Amygdala (tissue), 56 donors: ENCODE results near the gene PPP1R13B.

Experiments used
- DNase-seq, 56 donors: peaks; one replicate each; lab custom pipeline; 2025; lab: John Stamatoyannopoulos, UW

Gene PPP1R13B

GRCh38 chr14:103705118-103705503 lies 142.3 kb downstream of the PPP1R13B start:
- no peak for DNase-seq

GRCh38 chr14:103704708-103705107 lies 142.7 kb downstream of the PPP1R13B start:
- DNase-seq: no peak

- no peak for DNase-seq
These were observed 143.7 kb downstream of the PPP1R13B start for GRCh38 chr14:103703433-103704385.

GRCh38 chr14:103702497-103703432 lies 144.6 kb downstream of the PPP1R13B start:
- DNase-seq: no peak

- no peak for DNase-seq
These were observed 145.3 kb downstream of the PPP1R13B start for GRCh38 chr14:103702095-103702494.

- no peak for DNase-seq
These were observed 146.5 kb downstream of the PPP1R13B start for GRCh38 chr14:103700753-103701490.

GRCh38 chr14:103699901-103700752 lies 147.2 kb downstream of the PPP1R13B start:
- peak in 40 of 56 donors; percentile 23 to 86 (median 60) for DNase-seq

GRCh38 chr14:103699261-103699661 lies 148.1 kb downstream of the PPP1R13B start:
- no peak for DNase-seq

GRCh38 chr14:103698380-103699260 lies 148.8 kb downstream of the PPP1R13B start:
- no peak for DNase-seq

GRCh38 chr14:103697603-103698379 lies 149.6 kb downstream of the PPP1R13B start:
- no peak for DNase-seq

- no peak for DNase-seq
These were observed 150.2 kb downstream of the PPP1R13B start for GRCh38 chr14:103697206-103697602.

- no peak for DNase-seq
These were observed 150.8 kb downstream of the PPP1R13B start for GRCh38 chr14:103696466-103697071.

GRCh38 chr14:103696070-103696402 lies 151.3 kb downstream of the PPP1R13B start:
- DNase-seq: no peak

- DNase-seq: no peak
These were observed 151.9 kb downstream of the PPP1R13B start for GRCh38 chr14:103695296-103696069.

- peak in 4 of 56 donors; percentile 33 to 49 (median 36) for DNase-seq
These were observed 152.8 kb downstream of the PPP1R13B start for GRCh38 chr14:103694572-103695026.

- no peak for DNase-seq
These were observed 153.9 kb downstream of the PPP1R13B start for GRCh38 chr14:103693515-103693914.
